Epithelial cell of prostate (primary cell): Measurements from ENCODE around the gene FBXO44.

Experiments
- DNase-seq: peaks from one replicate; pipeline ENCODE4 v3.0.0-alpha.2; 2011; ENCODE audit warnings: low read depth, low spot score
- H3K27ac ChIP-seq: fragments of 450-650 bp; 2 replicates; pipeline ENCODE4 v1.5.1; 2017; ENCODE audit warnings: mild to moderate bottlenecking

The FBXO44 gene

GRCh38 chr1:11682799-11683198 is 28.1 kb downstream of the FBXO44 start:
- H3K27ac ChIP-seq = no peak overlapping the region
- DNase-seq = no peak

- no peak for DNase-seq
- no peak overlapping the region for H3K27ac ChIP-seq
Observed at GRCh38 chr1:11684070-11684469, 29.4 kb downstream of the FBXO44 start.

DNA sequence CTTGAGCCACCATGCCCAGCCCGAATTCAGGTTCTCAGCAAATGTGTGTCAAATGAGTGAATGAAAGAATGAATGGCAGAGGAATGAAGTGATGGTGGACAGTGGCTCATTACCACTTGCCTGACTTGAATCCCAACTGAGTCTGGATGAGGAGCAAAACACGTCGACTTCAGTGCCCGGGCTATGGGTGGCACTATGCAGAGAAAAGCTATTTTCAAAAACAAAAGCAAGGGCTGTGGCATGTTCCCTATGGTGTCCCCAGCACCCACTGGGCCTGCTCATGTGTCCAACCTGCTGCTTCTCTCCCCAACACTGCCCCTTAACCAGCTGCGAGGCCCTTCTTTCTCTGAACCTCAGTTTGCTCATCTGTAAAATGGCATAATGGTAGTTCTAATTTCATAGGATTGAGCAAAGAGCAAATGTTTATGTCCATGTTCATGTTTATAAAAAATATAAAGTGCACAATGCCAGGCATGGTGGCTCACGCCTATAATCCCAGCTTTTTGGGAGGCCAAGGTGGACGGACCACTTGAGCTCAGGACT is 30.6 kb downstream of the FBXO44 start:
- DNase-seq = no peak
- H3K27ac ChIP-seq = no peak overlapping the region

DNA sequence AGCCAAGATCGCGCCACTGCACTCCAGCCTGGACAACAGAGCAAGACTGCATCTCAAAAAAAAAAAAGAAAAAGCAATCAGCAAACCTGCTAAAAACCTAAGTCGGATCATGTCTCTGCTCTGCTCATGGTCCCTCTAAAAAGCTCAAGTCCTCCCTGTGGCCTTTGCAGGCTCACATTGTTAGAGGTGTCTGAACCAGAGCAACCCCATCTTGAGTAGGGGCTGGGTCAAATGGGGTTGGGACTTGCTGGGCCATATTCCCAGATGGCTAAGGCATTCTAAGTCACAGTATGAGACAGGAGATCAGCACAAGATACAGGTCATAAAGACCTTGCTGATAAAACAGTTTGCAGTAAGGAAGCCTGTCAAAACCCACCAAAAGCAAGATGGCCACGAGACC is 33.8 kb downstream of the FBXO44 start:
- no peak overlapping the region for H3K27ac ChIP-seq
- DNase-seq = no peak

- H3K27ac ChIP-seq = no peak overlapping the region
- no peak for DNase-seq
Observed at GRCh38 chr1:11690397-11691301, 36.0 kb downstream of the FBXO44 start.

GRCh38 chr1:11691302-11691914 is 36.7 kb downstream of the FBXO44 start, which contains the start of gene DRAXIN:
Gene DRAXIN, plus strand, starts transcription at chr1:11691710. Its CDS starts 14,549 bp downstream, at chr1:11706259.
- no peak for DNase-seq

DNA sequence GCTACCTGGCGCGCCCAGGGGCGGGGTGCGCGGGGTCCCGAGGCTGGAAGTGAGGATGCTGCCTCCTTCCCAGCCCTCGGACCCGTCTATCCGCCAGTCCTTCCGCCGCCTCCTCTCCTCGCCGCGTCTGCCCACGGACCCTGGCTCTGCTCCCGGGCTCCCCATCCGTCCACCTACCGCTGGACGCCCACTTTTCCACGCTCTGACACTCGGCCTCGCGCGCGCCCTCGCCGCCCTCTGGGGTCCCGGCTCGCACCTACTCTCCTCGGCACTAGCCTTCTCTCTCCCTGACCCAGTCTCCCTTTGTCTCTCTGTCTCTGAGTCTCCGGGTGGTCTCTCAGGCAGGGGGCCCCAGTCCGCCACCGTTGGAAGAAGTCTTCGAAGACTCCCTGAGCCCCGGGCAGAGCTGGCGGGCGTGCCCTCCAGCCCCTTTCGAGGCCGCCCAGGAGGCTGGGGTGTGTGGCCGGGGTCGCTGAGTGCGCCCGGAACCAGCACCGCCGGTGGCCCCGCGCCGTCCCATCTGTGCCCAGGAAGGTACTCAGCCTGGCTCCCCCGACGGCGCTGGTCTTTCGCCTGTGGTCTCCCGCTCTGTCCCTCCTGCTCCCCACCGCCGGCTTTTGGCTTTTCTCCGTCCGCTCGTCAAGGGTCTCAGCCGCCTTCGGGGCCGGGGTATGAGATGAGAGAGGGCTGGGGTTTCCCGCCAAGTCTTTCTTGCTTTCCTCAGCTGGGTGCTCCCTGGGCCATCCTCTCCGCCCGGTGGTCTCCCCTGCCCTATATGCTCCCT is 37.4 kb downstream of the FBXO44 start:
- H3K27ac ChIP-seq = no peak overlapping the region
- no peak for DNase-seq

More at GRCh38 chr1:11691302-11691914, 36.7 kb downstream of the FBXO44 start, which contains the start of gene DRAXIN:
- H3K27ac ChIP-seq = no peak within 1 kb of the TSS

DNA sequence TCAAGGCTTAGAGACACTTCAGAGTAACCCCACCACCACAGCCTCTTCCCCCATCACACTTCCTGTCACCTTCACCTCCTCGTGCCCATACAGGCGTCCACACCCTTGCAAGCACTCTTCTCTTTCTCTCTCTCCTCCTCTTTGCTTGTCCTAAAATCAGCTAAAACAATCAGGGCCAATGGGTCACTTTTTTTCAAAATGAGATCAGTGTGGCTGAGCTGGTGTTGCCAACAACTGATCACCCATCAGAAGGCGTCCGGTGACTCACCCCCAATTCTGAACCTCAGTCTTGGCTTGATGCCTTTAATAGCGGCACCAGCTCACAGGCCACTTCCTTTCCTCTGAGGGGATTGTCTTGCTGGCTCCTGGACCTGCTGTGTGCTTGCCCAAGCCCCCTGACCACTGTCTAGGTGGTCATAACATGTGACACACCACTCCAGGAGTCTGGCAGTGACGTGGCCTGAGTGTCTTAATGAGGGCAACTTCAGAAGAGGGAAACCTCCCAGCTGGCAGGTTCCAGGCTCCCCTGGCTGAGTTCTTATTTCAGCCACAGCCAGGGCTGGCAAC is 38.4 kb downstream of the FBXO44 start:
- H3K27ac ChIP-seq = no peak overlapping the region
- DNase-seq = peak; percentile 40

- no peak for DNase-seq
- no peak overlapping the region for H3K27ac ChIP-seq
Observed at GRCh38 chr1:11693917-11694316, 39.2 kb downstream of the FBXO44 start.

DNA sequence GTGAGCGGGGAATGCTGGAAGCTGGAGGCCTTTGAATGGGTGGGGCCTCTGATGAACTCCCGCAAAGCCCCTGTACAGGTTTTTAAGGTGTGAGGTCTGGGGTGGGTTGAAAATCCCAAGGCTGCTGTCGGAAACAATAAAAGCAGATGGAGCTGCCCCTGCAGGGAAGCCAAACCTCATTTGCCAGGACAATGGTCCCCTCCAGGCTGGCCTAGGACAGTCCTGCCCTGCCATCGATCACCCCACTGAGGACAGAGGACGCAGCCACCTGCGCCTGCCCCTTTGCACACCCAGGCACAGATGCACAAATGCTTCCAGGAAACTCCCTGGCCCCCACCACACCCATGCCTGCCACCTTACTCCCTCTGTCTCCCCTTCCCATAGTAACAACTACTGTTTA is 41.2 kb downstream of the FBXO44 start:
- DNase-seq = no peak

GRCh38 chr1:11697188-11697892 is 42.7 kb downstream of the FBXO44 start:
- no peak overlapping the region for H3K27ac ChIP-seq
- DNase-seq = no peak

More for the DNA sequence above, 41.2 kb downstream of the FBXO44 start:
- H3K27ac ChIP-seq = no peak overlapping the region

DNA sequence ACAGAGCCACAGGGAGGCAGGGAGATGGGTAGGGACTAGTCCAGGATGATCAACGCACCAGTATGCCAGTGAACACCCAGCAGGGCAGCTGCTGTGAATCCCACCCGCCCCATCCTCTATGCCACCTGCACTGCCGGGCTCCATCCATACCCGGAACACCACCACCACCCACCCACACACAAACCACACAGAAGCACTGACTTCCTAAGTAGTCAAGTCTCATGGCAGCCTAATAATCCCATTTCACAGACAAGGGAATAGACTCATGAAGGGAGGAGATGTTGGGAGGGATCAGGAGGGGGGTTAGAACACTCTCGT is 43.2 kb downstream of the FBXO44 start:
- DNase-seq = no peak
- H3K27ac ChIP-seq = no peak overlapping the region

DNA sequence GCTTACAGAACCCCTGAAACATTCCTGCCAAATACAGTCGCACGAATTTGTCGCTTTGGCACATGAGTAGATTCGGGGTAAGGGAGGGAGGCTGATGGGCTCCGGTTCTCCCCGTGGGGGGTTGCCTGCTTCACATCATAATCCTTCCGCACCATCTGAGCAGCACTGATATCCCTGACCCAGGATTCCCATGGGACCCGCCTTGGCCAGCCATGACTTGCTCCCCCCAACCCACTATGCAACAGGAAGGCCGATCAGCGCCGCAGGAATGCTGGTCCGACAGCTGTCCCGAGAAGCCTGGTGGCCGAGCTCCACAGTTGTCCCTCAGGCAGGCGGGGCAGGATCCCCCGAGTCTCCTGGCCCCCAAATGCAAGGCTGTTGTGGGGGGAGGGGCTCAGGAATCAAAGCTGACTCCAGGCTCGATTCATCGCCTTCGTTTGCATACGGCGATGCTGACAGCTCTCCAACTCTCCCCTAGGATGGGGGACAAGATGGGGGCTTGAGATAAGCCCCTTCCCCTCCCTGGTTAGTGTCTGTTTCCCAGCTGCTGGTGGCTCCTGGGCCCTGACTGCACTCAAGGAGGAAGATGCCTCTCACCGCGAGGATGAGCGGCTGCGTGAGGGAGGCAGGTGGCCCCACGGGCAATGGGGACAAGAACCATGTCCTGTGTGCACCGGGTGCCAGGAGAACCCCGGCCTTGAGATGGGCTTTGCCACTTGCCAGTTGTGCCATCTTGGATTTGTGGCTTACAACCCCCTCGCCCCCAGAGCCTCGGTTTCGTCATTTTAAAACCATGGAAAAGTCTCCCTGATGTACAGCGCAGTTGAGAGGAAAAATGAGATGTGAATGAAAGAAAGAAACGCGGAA is 46.2 kb downstream of the FBXO44 start:
- DNase-seq = no peak

DNA sequence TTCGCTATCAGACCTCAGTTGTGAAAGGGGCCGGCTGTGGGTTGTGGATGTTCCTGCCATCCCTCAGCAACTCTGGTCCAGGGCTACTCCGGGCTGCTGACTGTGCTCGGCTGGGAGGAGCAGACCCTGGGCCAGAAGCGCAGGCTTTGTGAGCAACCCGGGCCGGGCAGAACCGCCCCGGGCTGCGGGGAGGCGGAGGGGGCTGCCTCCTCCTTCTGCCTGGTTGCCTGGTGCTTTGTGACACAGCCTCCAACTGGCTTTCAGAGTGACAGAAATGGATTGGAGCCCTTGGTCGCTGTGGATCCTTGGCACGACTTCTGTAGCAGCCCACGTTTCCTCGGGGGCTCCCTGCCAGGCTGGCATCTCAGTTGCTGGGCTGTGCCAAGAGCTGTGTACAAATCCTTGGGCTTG is 46.9 kb downstream of the FBXO44 start:
- H3K27ac ChIP-seq = no peak overlapping the region
- no peak for DNase-seq

More for the DNA sequence above, 46.2 kb downstream of the FBXO44 start:
- no peak overlapping the region for H3K27ac ChIP-seq

GRCh38 chr1:11701981-11702803 is 47.5 kb downstream of the FBXO44 start:
- no peak overlapping the region for H3K27ac ChIP-seq
- no peak for DNase-seq

GRCh38 chr1:11703357-11704193 is 48.9 kb downstream of the FBXO44 start:
- DNase-seq = no peak
- no peak overlapping the region for H3K27ac ChIP-seq

DNA sequence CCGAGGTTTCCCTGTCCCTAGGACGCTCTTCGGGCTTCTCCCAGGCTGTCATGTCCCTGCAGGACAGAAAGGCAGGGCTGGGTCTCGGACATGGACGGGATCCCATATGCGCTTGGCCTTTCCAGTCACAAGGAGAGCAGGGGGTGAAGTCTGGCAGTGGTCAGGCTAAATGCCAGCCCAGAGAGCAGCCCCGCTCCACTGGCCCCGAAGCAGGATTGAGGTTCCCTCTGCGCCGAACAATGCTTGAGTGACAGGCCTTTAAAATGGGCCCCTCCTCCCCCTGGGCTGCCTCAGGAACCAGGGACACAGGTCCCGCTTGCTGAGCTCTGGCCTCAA is 49.5 kb downstream of the FBXO44 start:
- no peak for DNase-seq
- no peak overlapping the region for H3K27ac ChIP-seq
